Loucy (cell line): ENCODE results near the gene FCRL6.

Source experiments
- EZH2phosphoT487 ChIP-seq: fragments of 200-600 bp; IDR thresholded peaks from 2 replicates; pipeline ENCODE4 v1.6.1; 2018; ENCODE audit warnings: antibody characterized with exemption, mild to moderate bottlenecking, moderate library complexity, borderline replicate concordance
- TF ChIP-seq, protein P1 (sequence below): fragments of 200-600 bp; sonication (generic); conservative IDR thresholded peaks from 2 replicates; pipeline ENCODE4 v1.5.1; 2014; ENCODE audit warnings: mild to moderate bottlenecking, antibody characterized with exemption, low read length

DNA sequence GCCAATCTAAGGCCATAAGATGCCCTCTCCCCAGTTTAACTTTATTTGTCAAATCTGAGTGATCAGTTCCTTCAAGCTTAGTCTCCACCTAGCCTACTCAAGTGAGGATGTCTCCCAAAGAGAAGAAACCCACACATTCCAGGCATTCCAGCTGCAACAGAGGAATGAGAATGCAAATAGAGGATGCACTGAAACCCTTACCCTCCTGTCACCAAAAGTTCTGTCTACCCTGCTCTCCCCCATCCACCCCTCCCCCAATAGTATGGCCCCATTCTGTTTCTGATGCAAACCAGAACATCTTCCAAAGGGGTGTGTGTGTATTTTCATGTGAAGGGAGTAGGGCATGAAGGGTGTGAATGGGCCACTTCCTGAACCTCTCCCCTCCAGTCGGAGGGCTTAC is 18.4 kb upstream of the FCRL6 start:
- TF ChIP-seq, protein P1, sequence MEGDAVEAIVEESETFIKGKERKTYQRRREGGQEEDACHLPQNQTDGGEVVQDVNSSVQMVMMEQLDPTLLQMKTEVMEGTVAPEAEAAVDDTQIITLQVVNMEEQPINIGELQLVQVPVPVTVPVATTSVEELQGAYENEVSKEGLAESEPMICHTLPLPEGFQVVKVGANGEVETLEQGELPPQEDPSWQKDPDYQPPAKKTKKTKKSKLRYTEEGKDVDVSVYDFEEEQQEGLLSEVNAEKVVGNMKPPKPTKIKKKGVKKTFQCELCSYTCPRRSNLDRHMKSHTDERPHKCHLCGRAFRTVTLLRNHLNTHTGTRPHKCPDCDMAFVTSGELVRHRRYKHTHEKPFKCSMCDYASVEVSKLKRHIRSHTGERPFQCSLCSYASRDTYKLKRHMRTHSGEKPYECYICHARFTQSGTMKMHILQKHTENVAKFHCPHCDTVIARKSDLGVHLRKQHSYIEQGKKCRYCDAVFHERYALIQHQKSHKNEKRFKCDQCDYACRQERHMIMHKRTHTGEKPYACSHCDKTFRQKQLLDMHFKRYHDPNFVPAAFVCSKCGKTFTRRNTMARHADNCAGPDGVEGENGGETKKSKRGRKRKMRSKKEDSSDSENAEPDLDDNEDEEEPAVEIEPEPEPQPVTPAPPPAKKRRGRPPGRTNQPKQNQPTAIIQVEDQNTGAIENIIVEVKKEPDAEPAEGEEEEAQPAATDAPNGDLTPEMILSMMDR: no peak
- no peak for TF ChIP-seq EZH2phosphoT487
